Testis (tissue), 2 donors: ENCODE results near the gene IFITM1.

ENCODE experiments used
- CTCF ChIP-seq, 3 experiments: fragments of 450-650 bp in 2 of 3; fragments of 200-600 bp in 1 of 3; sonication (generic) in 1 of 3; IDR thresholded peaks; one replicate each; pipeline ENCODE4 v1.5.1; 2016 to 2019; ENCODE audit warnings: antibody characterized with exemption in 3 of 3, mild to moderate bottlenecking in 2 of 3, moderate library complexity in 1 of 3
- POLR2A ChIP-seq: fragments of 450-650 bp; IDR thresholded peaks from one replicate; pipeline ENCODE4 v1.6.1; 2017; ENCODE audit warnings: antibody characterized with exemption, mild to moderate bottlenecking, moderate library complexity

GRCh38 chr11:330694-331357 lies 17.0 kb downstream of the IFITM1 start:
- no peak for TF ChIP-seq CTCF (IDR thresholded peaks at IDR 0.05)
- no peak for TF ChIP-seq POLR2A
